Measurements from ENCODE around the gene MAJIN. TPM values are rescaled to one million over a fixed set of nuclear protein-coding genes. Genes with fewer than 3 reads are reported as not detected.

MAJIN gene
- total RNA-seq, 1 donor from 2014 or later = not detected

DNA sequence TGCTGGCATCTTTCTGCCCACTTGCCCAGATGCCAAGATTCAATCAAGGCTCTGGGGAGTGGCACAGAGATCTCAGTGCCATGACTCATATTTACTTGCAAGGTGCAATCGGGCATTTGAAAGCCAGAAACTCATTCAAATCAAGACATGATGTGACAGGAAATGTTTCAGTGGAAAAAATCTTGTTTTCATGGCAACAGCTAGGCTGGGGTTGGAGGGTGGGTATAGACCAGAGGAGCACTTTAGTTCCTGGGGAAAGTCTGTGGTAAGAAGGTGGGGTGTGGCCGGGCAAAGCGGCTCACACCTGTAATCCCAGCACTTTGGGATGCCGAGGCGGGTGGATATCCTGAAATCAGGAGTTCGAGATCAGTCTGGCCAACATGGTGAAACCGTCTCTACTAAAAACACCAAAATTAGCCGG, 1.2 kb downstream of the MAJIN start:
- no peak for TF ChIP-seq CTCF (conservative IDR thresholded peaks at IDR 0.05; ENCODE audit: low read depth, low read length)
- no peak overlapping the region for H3K4me3 ChIP-seq (ENCODE audit: low read depth, low read length)
- DNase-seq (ENCODE audit: low read depth) = no peak

DNA sequence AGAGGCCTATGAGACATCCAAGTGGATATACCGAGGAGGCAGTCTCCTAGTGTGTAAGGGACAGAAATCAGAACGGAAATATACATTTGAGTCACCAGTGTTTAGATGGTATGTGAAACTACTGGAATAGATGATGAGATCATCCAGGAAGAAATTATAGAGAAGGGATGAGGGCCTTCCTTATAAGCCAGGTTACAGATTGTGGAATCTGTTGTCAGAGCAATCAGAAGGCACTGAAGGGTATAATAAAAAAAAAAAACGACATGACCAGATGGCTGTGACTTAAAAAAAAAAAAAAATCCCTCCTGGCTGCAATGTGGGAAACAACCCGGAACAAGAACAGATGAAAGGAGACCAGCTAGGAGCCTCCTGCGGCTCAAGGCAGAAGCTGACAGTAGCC, 2.7 kb downstream of the MAJIN start:
- TF ChIP-seq CTCF (conservative IDR thresholded peaks at IDR 0.05; ENCODE audit: low read depth, low read length) = no peak
- DNase-seq (ENCODE audit: low read depth) = no peak
- no peak overlapping the region for H3K4me3 ChIP-seq (ENCODE audit: low read depth, low read length)

- no peak overlapping the region for H3K4me3 ChIP-seq (ENCODE audit: low read depth, low read length)
- DNase-seq (ENCODE audit: low read depth) = no peak
- no peak for TF ChIP-seq CTCF (conservative IDR thresholded peaks at IDR 0.05; ENCODE audit: low read depth, low read length)
Measured at GRCh38 chr11:64967375-64967774, 4.5 kb downstream of the MAJIN start.

GRCh38 chr11:64963072-64963631, 8.8 kb downstream of the MAJIN start:
- no peak overlapping the region for H3K4me3 ChIP-seq (ENCODE audit: low read depth, low read length)
- DNase-seq (ENCODE audit: low read depth) = no peak
- no peak for TF ChIP-seq CTCF (conservative IDR thresholded peaks at IDR 0.05; ENCODE audit: low read depth, low read length)

- H3K4me3 ChIP-seq (ENCODE audit: low read depth, low read length) = no peak overlapping the region
- no peak for DNase-seq (ENCODE audit: low read depth)
- no peak for TF ChIP-seq CTCF (conservative IDR thresholded peaks at IDR 0.05; ENCODE audit: low read depth, low read length)
Measured at GRCh38 chr11:64960719-64961118, 11.2 kb downstream of the MAJIN start.

- no peak for DNase-seq (ENCODE audit: low read depth)
- no peak for TF ChIP-seq CTCF (conservative IDR thresholded peaks at IDR 0.05; ENCODE audit: low read depth, low read length)
- H3K4me3 ChIP-seq (ENCODE audit: low read depth, low read length) = no peak overlapping the region
Measured at GRCh38 chr11:64959498-64959897, 12.4 kb downstream of the MAJIN start.

GRCh38 chr11:64954201-64954600, 17.7 kb downstream of the MAJIN start:
- no peak overlapping the region for H3K4me3 ChIP-seq (ENCODE audit: low read depth, low read length)
- no peak for TF ChIP-seq CTCF (conservative IDR thresholded peaks at IDR 0.05; ENCODE audit: low read depth, low read length)
- no peak for DNase-seq (ENCODE audit: low read depth)

All from epithelial cell of proximal tubule (primary cell).